Heart left ventricle (tissue), 16 donors: ENCODE data around the gene S100A4. TPM values are rescaled to one million over a fixed set of nuclear protein-coding genes. Genes with fewer than 3 reads are reported as not detected.
A peak's percentile ranks its signal among the peaks of the same experiment; 100 is the strongest.

Experiments used
- ATAC-seq, 4 donors: fragments of 200-7000 bp; cut with Tn5 transposase; one replicate each; pipeline ENCODE4 v1.9.1; 2020 to 2022; ENCODE audit warnings: moderate library complexity in 4 of 4, mild to moderate bottlenecking in 3 of 4, moderate number of reproducible peaks in 1 of 4
- DNase-seq, 5 donors: peaks; one replicate each; pipeline ENCODE4 v3.0.0-alpha.2; 2020
- H3K27ac ChIP-seq, 12 donors: fragments of 200-600 bp; sonication (generic) in 4 of 12; one replicate each; pipeline versions ENCODE4 v1.5.0 to v1.8.0; 2016 to 2022; ENCODE audit warnings: mild to moderate bottlenecking in 2 of 12
- H3K27me3 ChIP-seq, 9 donors: fragments of 200-600 bp; sonication (generic) in 2 of 9; one replicate each; pipeline versions ENCODE4 v1.5.1 to v1.8.0; 2016 to 2022; ENCODE audit warnings: mild to moderate bottlenecking in 3 of 9
- H3K36me3 ChIP-seq, 9 donors: fragments of 200-600 bp; sonication (generic) in 2 of 9; one replicate each; pipeline versions ENCODE4 v1.5.0 to v1.8.0; 2018 to 2022; ENCODE audit warnings: mild to moderate bottlenecking in 2 of 9
- H3K4me1 ChIP-seq, 12 donors: fragments of 200-600 bp; sonication (generic) in 4 of 12; one replicate each; pipeline versions ENCODE4 v1.5.0 to v1.8.0; 2016 to 2022; ENCODE audit warnings: mild to moderate bottlenecking in 3 of 12
- H3K4me3 ChIP-seq, 12 donors: fragments of 200-600 bp; sonication (generic) in 4 of 12; one replicate each; pipeline versions ENCODE4 v1.5.0 to v1.8.0; 2017 to 2022; ENCODE audit warnings: mild to moderate bottlenecking in 9 of 12, moderate library complexity in 4 of 12
- H3K9me3 ChIP-seq, 12 donors: fragments of 200-600 bp; sonication (generic) in 4 of 12; one replicate each; pipeline versions ENCODE4 v1.5.0 to v1.8.0; 2016 to 2022; ENCODE audit warnings: mild to moderate bottlenecking in 1 of 12
- POLR2A ChIP-seq, 2 donors: fragments of 450-650 bp; IDR thresholded peaks; one replicate each; pipeline ENCODE4 v1.6.1; 2017; ENCODE audit warnings: antibody characterized with exemption in 2 of 2, mild to moderate bottlenecking in 2 of 2, moderate library complexity in 2 of 2
- WGBS, 4 donors: extraction: QIAGEN DNeasy Blood & Tissue Kit in 2 of 4; methylation state at CpG; one replicate each; pipeline versions ENCODE4 v1.1.5 to v1.1.7; 2013 to 2018; 5-methylcytosine and 5-hydroxymethylcytosine counted together
- intact Hi-C, 10 donors: fragments of 100-400 bp; cut with DNase I; formaldehyde crosslinking; loops; one replicate each; pipeline versions ENCODE4 v1.11.1 to v1.14.2; 2022
- polyA plus RNA-seq, 2 donors: library from polyadenylated mRNA; stranded (reverse); fragments of 200-250 nt; gene quantifications; one replicate each; pipeline ENCODE4 v1.2.3, GENCODE V29; 2013
- total RNA-seq, 9 donors: library from RNA; depleted of rRNA in 2 of 9; stranded (reverse); fragments of >200 nt in 2 of 9; fragmentation: NEBNext Ultra II Directional in 3 of 9; extraction: Animal tissue kit (Norgen Biotek cat#: 25700) in 3 of 9; gene quantifications; one replicate each; pipeline versions ENCODE4 v1.1.0 to v1.2.4, GENCODE V29; 2016 to 2023
- TF ChIP-seq, protein P1 (sequence below), 12 donors: fragments of 200-600 bp; sonication (generic) in 4 of 12; IDR thresholded peaks; one replicate each; pipeline versions ENCODE4 v1.5.0 to v1.8.0; 2018 to 2022; ENCODE audit warnings: antibody characterized with exemption in 12 of 12, mild to moderate bottlenecking in 5 of 12
- donor health status: ischemic (EF 13 %, LVEDD 7.1; RV severe dilation, severe dysfunction).
- donor health status: healthy with polysubstance abuse.
- donor health status: DM: no; HTN: yes; CAD: no.
- donor health status: DM: no; HTN: no; CAD: no.
- donor health status: ischemic (EF 25% LVEDD 6.9; RV normal size, moderate dysfunction).
- donor health status: ischemic (EF 25% LVEDD 5.7; RV mildly dilated, moderate dysfunction).
- donor health status: healthy.
- donor health status: DM: yes; HTN: yes; CAD: no.
- donor health status: ischemic (EF 35%, LVEDD 5.7; RV mildly dilated, moderate dysfunction).
- donor health status: nonischemic (EF 11% LVEDD 7.7; RV severe dilation, severe dysfunction).
- donor health status: DM: yes; HTN: yes; CAD: no.
- donor health status: PGD.
- donor health status: ischemic (EF 29% LVEDD 5.4; RV normal size, mild dysfunction).
- donor health status: nonischemic (EF 23%, LVEDD 6.1; RV moderate dilation, normal function).

Gene S100A4
- total and polyA plus RNA-seq, 11 donors, result 56.9 to 398 (median 118) TPM

DNA sequence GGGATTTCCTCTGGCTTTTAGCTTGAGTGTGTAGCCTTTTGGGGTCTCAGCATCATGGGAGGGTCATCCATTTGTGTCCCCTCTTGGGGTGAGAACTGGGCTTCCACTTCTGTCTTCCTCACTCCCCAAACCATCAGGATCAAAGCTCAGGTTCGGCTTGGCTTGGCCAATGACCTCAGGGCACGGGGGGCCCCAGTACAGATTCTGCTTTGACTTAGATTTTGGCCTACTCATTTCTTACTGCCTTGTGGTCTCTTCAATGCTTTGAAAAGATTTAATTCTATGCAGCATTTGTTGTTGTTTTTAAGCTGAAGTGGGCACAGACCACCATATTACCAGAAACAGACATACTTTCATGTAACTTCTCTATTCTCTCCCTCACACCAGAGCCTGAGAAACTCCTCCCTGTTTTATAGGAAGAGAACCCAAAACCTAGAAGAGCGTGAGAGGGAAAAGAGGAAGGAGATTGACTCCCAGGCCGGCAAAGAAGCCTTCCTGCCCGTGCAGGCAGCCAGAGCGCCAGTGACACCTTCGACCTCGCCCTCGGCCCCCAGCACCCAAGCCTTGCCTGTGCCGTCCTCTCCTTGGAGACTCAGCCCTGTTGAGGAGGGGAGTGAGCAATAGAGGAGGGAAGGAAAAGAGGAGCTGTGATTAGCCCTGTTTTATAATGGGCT is 5.4 kb upstream of the S100A4 start:
- no peaks in the 10 kb centered on the region for H3K27me3 ChIP-seq
- H3K27ac ChIP-seq, result peak overlapping the region in 2 of 12 donors; percentile 55 to 68
- intact Hi-C loops, result no loop called here
- DNase-seq (peak in 1 of 5 donors; percentile 14), ATAC-seq (no peak)
- H3K4me3 ChIP-seq, result no peak overlapping the region
- H3K9me3 ChIP-seq, result no peaks in the 10 kb centered on the region
- WGBS, 4 donors, result 84 to 96% (median 85%) methylated on average over 10 of the region's 10 CpGs
- TF ChIP-seq, protein P1, sequence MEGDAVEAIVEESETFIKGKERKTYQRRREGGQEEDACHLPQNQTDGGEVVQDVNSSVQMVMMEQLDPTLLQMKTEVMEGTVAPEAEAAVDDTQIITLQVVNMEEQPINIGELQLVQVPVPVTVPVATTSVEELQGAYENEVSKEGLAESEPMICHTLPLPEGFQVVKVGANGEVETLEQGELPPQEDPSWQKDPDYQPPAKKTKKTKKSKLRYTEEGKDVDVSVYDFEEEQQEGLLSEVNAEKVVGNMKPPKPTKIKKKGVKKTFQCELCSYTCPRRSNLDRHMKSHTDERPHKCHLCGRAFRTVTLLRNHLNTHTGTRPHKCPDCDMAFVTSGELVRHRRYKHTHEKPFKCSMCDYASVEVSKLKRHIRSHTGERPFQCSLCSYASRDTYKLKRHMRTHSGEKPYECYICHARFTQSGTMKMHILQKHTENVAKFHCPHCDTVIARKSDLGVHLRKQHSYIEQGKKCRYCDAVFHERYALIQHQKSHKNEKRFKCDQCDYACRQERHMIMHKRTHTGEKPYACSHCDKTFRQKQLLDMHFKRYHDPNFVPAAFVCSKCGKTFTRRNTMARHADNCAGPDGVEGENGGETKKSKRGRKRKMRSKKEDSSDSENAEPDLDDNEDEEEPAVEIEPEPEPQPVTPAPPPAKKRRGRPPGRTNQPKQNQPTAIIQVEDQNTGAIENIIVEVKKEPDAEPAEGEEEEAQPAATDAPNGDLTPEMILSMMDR (IDR thresholded peaks at IDR 0.05), result no peak
- H3K36me3 ChIP-seq, result no peaks in the 10 kb centered on the region
- H3K4me1 ChIP-seq, result peaks cover 5 to 72% (median 45%) of the 10 kb centered on the region in 12 donors

DNA sequence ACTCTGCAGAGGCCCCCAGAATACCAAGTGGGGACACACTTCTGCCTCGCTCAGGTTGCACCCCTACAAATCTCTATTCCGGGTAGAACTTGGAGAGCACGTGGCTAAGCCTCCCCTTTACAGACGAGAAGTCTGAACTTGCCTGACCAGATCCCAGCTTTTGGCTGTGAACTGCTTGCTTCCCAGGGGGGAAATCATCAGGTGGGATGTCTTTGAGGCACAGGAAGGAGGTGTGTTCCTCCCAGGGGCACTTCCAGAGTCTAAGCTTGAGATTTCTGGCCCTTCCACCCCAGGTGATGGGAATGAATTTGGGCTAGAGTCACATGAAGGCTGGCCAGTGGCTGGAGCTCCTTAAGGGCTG is 4.8 kb upstream of the S100A4 start:
- H3K36me3 ChIP-seq, result no peaks in the 10 kb centered on the region
- DNase-seq, result peak in 1 of 5 donors; percentile 13
- H3K4me3 ChIP-seq, result no peak overlapping the region
- ATAC-seq, result no peak
- no peak for TF ChIP-seq POLR2A (IDR thresholded peaks at IDR 0.05)
- TF ChIP-seq, protein P1 (IDR thresholded peaks at IDR 0.05), result no peak
- intact Hi-C loops, result no loop called here
- WGBS, 4 donors, result 64 to 70% (median 69%) methylated on average over 3 to 4 of the region's 4 CpGs
- H3K27me3 ChIP-seq, result no peaks in the 10 kb centered on the region
- peak overlapping the region in 4 of 12 donors; percentile 55 to 72 (median 68) for H3K27ac ChIP-seq
- peaks cover 9 to 78% (median 49%) of the 10 kb centered on the region in 12 donors for H3K4me1 ChIP-seq
- no peaks in the 10 kb centered on the region for H3K9me3 ChIP-seq

DNA sequence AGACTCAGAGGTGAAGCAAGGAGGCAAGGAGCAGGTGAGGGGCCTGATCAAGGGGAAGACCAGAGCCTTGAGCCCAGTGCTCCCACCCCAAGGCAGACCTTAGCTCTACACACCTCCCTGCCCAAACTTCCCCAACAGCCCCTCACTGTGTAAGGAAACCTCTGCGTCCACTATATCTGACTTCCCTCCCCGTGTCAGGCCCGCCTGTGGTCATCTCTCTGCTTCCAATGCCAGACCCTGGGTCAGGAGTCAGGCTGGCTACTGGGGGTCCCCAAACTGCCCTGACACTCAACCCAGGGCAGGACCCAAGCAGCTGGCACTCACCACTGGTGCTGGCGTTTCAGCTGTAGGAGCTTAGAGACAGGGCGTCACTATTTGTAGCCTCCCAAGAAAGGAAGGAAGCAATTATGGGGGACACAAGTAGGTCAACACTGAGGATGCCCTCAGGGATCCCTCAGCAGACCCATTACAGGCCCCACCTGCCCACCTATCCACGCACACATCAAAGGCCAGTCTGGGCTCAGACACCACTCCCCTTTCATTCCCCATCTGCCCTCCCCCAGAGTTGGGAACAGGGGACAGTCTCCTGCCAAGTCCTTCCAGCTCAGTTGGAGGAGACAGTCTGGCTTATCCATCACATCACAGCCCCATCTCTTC is 4.3 kb upstream of the S100A4 start:
- intact Hi-C loops, result no loop called here
- no peak for TF ChIP-seq POLR2A (IDR thresholded peaks at IDR 0.05)
- TF ChIP-seq, protein P1 (IDR thresholded peaks at IDR 0.05), result peak in 1 of 12 donors; percentile 1
- DNase-seq, result peak in 1 of 5 donors; percentile 18
- no peak for ATAC-seq
- Histone ChIP-seq H3K4me3 (no peak overlapping the region), H3K36me3 (no peaks in the 10 kb centered on the region), H3K9me3 (no peaks in the 10 kb centered on the region), H3K27me3 (no peaks in the 10 kb centered on the region), H3K27ac (peak overlapping the region in 11 of 12 donors; percentile 29 to 83 (median 68)), H3K4me1 (peaks cover 11 to 83% (median 54%) of the 10 kb centered on the region in 12 donors)
- 71 to 74% (median 71%) methylated on average over 6 of the region's 6 CpGs for WGBS, 4 donors
